GM19395 (cell line): ENCODE results near the gene PARP9.
A peak's percentile ranks its signal among the peaks of the same experiment; 100 is the strongest.
"Not testable (repeated sequence)": the region's sequence is repeated elsewhere in the genome, so short reads cannot be mapped to it uniquely, and the experiment has no call there.

Source experiments
- ATAC-seq: cut with Tn5 transposase; IDR thresholded peaks from one replicate; pipeline ENCODE4 v1.9.1; 2021; ENCODE audit warnings: mild to moderate bottlenecking, moderate library complexity; ENCODE audit not compliant: unreplicated experiment

Gene PARP9

GRCh38 chr3:122523317-122523716 is 40.8 kb downstream of the PARP9 start:
- no peak for ATAC-seq

GRCh38 chr3:122520861-122521260 is 43.2 kb downstream of the PARP9 start:
- no peak for ATAC-seq

- ATAC-seq: no peak
Observed at GRCh38 chr3:122519693-122520092, 44.4 kb downstream of the PARP9 start.

GRCh38 chr3:122516846-122517360 is 47.2 kb downstream of the PARP9 start:
- ATAC-seq: no peak

GRCh38 chr3:122515870-122516269 is 48.2 kb downstream of the PARP9 start:
- no peak for ATAC-seq

GRCh38 chr3:122515020-122515468 is 49.1 kb downstream of the PARP9 start:
- no peak for ATAC-seq

GRCh38 chr3:122514123-122515019 is 49.7 kb downstream of the PARP9 start, which contains the start of gene KPNA1:
Gene KPNA1, minus strand, starts transcription at chr3:122514939. Its CDS starts 18,374 bp downstream, at chr3:122496565.
- ATAC-seq: peak; percentile 91

- ATAC-seq: no peak
Observed at GRCh38 chr3:122513386-122514122, 50.5 kb downstream of the PARP9 start.

- ATAC-seq: no peak
Observed at GRCh38 chr3:122512284-122512683, 51.8 kb downstream of the PARP9 start.

- ATAC-seq: no peak
Observed at GRCh38 chr3:122510878-122511535, 53.1 kb downstream of the PARP9 start.

- not testable (repeated sequence) for ATAC-seq
Observed at GRCh38 chr3:122508944-122509343, 55.2 kb downstream of the PARP9 start.

GRCh38 chr3:122508135-122508914 is 55.8 kb downstream of the PARP9 start:
- no peak for ATAC-seq

- ATAC-seq: no peak
Observed at GRCh38 chr3:122506450-122506849, 57.6 kb downstream of the PARP9 start.

- no peak for ATAC-seq
Observed at GRCh38 chr3:122505676-122506075, 58.4 kb downstream of the PARP9 start.

GRCh38 chr3:122502941-122503340 is 61.2 kb downstream of the PARP9 start:
- no peak for ATAC-seq

- no peak for ATAC-seq
Observed at GRCh38 chr3:122502139-122502538, 62.0 kb downstream of the PARP9 start.

- ATAC-seq: not testable (repeated sequence)
Observed at GRCh38 chr3:122500964-122501363, 63.1 kb downstream of the PARP9 start.

GRCh38 chr3:122498152-122498551 is 65.9 kb downstream of the PARP9 start:
- no peak for ATAC-seq

GRCh38 chr3:122497425-122497824 is 66.7 kb downstream of the PARP9 start:
- no peak for ATAC-seq

- ATAC-seq: no peak
Observed at GRCh38 chr3:122496508-122496907, 67.6 kb downstream of the PARP9 start.
